Ascending aorta (tissue), 2 donors: ENCODE measurements around the gene CYP2A13. TPM values are rescaled to one million over a fixed set of nuclear protein-coding genes. Genes with fewer than 3 reads are reported as not detected.
"Not testable (repeated sequence)": the region's sequence is repeated elsewhere in the genome, so short reads cannot be mapped to it uniquely, and the experiment has no call there.

Experiments used
- DNase-seq, 2 donors: peaks; one replicate each; pipeline ENCODE4 v3.0.0-alpha.2; 2019; ENCODE audit warnings: low spot score in 2 of 2
- H3K27ac ChIP-seq, 2 donors: fragments of 200-600 bp; sonication (generic); one replicate each; pipeline ENCODE4 v1.5.1; 2016 to 2017; ENCODE audit warnings: mild to moderate bottlenecking in 1 of 2
- H3K27me3 ChIP-seq: fragments of 200-600 bp; sonication (generic); one replicate; pipeline ENCODE4 v1.5.1; 2017
- H3K36me3 ChIP-seq, 2 donors: fragments of 200-600 bp; sonication (generic); one replicate each; pipeline ENCODE4 v1.5.1; 2016
- H3K4me1 ChIP-seq, 2 donors: fragments of 200-600 bp; sonication (generic); one replicate each; pipeline ENCODE4 v1.5.1; 2016 to 2017; ENCODE audit warnings: mild to moderate bottlenecking in 1 of 2
- H3K4me3 ChIP-seq, 2 donors: fragments of 200-600 bp; sonication (generic); one replicate each; pipeline ENCODE4 v1.5.1; 2016 to 2017; ENCODE audit warnings: mild to moderate bottlenecking in 1 of 2
- H3K9me3 ChIP-seq, 2 donors: fragments of 200-600 bp; sonication (generic); one replicate each; pipeline ENCODE4 v1.5.1; 2016
- intact Hi-C: fragments of 100-400 bp; cut with DNase I; formaldehyde crosslinking; loops from one replicate; pipeline ENCODE4 v1.15.1; 2023
- total RNA-seq: library from RNA; depleted of rRNA; stranded (reverse); fragments of >200 nt; gene quantifications from one replicate; pipeline ENCODE4 v1.1.0, GENCODE V29; 2016
- TF ChIP-seq, protein P1 (sequence below), 3 experiments: fragments of 200-600 bp in 2 of 3; fragments of 450-650 bp in 1 of 3; sonication (generic) in 2 of 3; IDR thresholded peaks; one replicate each; pipeline ENCODE4 v1.5.1; 2016 to 2019; ENCODE audit warnings: antibody characterized with exemption in 3 of 3, mild to moderate bottlenecking in 1 of 3, moderate library complexity in 1 of 3

Gene CYP2A13
- total RNA-seq, 1 donor from 2014 or later = not detected

DNA sequence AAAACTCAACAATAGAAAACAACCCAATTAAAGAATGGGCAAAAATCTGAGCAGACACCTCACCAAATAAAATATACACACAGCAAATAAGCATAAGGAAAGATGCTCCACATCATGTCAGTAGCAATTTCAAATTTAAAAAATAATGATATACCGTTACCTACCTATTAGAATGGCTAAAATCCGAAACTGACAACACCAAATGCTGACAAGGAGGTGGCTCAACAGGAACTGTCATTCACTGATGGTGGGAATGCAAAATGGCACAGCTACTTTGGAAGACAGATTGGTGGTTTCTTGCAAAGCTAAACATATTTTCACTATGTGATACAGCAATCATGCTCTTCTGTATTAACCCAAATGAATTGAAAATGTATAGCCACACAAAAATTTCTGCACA is 9.1 kb downstream of the CYP2A13 start:
- H3K27me3 ChIP-seq = no peaks in the 10 kb centered on the region
- no peaks in the 10 kb centered on the region for H3K9me3 ChIP-seq
- DNase-seq = no peak
- H3K4me1 ChIP-seq = no peaks in the 10 kb centered on the region
- no peak overlapping the region for H3K4me3 ChIP-seq
- intact Hi-C loops = no loop called here
- TF ChIP-seq, protein P1, sequence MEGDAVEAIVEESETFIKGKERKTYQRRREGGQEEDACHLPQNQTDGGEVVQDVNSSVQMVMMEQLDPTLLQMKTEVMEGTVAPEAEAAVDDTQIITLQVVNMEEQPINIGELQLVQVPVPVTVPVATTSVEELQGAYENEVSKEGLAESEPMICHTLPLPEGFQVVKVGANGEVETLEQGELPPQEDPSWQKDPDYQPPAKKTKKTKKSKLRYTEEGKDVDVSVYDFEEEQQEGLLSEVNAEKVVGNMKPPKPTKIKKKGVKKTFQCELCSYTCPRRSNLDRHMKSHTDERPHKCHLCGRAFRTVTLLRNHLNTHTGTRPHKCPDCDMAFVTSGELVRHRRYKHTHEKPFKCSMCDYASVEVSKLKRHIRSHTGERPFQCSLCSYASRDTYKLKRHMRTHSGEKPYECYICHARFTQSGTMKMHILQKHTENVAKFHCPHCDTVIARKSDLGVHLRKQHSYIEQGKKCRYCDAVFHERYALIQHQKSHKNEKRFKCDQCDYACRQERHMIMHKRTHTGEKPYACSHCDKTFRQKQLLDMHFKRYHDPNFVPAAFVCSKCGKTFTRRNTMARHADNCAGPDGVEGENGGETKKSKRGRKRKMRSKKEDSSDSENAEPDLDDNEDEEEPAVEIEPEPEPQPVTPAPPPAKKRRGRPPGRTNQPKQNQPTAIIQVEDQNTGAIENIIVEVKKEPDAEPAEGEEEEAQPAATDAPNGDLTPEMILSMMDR (IDR thresholded peaks at IDR 0.05) = no peak
- H3K27ac ChIP-seq = no peak overlapping the region
- H3K36me3 ChIP-seq = no peaks in the 10 kb centered on the region

DNA sequence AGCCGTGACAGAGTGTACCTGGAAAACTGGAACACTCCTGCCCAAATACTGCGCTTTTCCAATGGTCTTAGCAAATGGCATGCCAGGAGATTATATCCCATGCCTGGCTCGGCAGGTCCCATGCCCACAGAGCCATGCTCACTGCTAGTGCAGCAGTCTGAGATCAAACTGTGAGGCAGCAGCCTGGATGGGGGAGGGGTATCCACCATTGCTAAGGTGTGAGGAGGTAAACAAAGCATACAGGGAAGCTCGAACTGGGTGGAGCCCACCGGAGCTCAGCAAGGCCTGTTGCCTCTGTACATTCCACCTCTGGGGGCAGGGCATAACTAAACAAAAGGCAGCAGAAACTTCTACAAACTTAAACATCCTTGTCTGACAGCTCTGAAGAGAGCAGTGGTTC is 10.5 kb downstream of the CYP2A13 start:
- peaks cover 0 to 4% of the 10 kb centered on the region in 2 donors for H3K9me3 ChIP-seq
- TF ChIP-seq, protein P1 (IDR thresholded peaks at IDR 0.05) = no peak
- intact Hi-C loops = no loop called here

DNA sequence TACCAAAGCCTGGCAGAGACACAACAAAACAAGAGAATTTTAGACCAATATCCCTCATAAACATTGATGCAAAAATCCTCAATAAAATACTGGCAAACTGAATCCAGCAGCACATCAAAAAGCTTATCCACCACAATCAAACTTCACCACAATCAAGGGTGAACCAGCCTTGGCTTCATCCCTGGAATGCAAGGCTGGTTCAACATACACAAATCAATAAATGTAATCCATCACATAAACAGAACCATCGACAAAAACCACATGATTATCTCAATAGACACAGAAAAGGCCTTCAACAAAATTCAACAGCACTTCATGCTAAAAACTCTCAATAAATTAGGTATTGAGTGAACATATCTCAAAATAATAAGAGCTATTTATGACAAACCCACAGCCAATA is 14.0 kb downstream of the CYP2A13 start:
- H3K4me3 ChIP-seq, DNase-seq, H3K36me3 ChIP-seq, H3K9me3 ChIP-seq, H3K27me3 ChIP-seq, H3K4me1 ChIP-seq, H3K27ac ChIP-seq, intact Hi-C loops: not testable (repeated sequence)

More for the DNA sequence above, 10.5 kb downstream of the CYP2A13 start:
- H3K27me3 ChIP-seq = no peaks in the 10 kb centered on the region
- no peaks in the 10 kb centered on the region for H3K36me3 ChIP-seq
- no peak for DNase-seq
- H3K27ac ChIP-seq = no peak overlapping the region
- no peak overlapping the region for H3K4me3 ChIP-seq
- no peaks in the 10 kb centered on the region for H3K4me1 ChIP-seq

DNA sequence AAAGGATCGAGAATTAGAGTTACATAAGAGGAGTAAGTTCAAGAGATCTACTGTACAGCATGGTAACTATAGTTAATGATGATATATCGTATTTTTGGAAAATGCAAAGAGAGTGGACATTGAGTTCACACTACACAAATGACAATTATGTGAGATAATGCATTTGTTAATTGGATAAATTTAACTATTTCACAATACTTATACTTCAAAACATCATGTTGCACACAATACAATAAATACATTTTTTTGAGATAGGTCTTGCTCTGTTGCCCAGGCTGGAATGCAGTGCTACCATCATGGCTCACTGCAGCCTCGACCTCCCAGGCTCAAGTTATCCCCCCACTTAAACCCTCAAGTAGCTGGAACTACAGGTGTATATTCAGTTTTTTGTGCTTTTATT is 17.9 kb downstream of the CYP2A13 start:
- no peak for DNase-seq

DNA sequence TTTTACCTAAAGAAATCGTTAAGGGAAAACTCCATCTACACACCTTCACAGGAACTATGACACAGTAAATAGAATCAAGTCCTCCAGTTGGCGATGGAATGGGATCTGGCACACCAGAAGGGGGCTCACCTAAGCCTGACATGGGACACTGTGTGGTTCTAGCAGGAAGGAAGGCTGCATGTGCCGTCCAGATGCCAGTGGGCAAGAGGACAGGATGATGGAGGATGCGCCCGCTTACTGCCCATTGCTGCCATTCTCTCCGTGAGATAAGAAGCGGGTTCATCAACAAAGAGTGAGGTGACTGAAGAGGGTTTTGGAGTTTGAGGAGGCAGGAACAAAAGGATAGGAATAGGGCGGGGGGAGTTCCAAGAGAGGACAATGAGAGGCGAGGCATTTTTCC is 23.0 kb downstream of the CYP2A13 start:
- no peak for DNase-seq
- Histone ChIP-seq H3K27me3 (no peaks in the 10 kb centered on the region), H3K4me1 (no peaks in the 10 kb centered on the region), H3K9me3 (no peaks in the 10 kb centered on the region), H3K4me3 (no peak overlapping the region), H3K36me3 (no peaks in the 10 kb centered on the region), H3K27ac (no peak overlapping the region)
- intact Hi-C loops = no loop called here
- TF ChIP-seq, protein P1 (IDR thresholded peaks at IDR 0.05) = no peak

More for the DNA sequence above, 17.9 kb downstream of the CYP2A13 start:
- Histone ChIP-seq H3K27ac (no peak overlapping the region), H3K4me1 (no peaks in the 10 kb centered on the region), H3K36me3 (no peaks in the 10 kb centered on the region), H3K27me3 (no peaks in the 10 kb centered on the region), H3K4me3 (no peak overlapping the region), H3K9me3 (peaks cover 0 to 4% of the 10 kb centered on the region in 2 donors)
- intact Hi-C loops = no loop called here
- TF ChIP-seq, protein P1 (IDR thresholded peaks at IDR 0.05) = no peak

DNA sequence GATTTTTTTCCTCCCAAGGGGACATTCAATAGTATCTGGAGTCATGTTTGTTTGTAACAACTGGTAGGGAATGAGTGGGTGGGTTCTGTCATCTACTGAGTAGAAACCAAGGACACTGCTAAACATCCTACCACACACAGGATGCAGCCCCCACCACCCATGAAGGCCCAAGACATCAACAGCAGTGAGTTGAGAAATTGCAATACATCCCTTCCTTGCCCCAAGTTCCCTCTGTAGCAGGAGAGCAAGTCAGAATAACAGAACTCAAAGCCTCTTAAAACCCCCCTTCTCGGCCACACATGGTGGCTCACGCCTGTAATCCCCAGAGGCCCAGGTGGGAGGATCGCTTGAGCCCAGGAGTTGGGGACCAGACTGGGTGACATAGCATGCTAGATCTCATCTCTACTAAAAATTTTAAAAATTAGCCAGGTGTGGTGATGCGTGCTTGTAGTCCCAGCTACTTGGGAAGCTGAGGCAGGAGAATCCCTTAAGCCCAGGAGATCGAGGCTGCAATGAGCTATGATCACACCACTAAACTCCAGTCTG is 23.6 kb downstream of the CYP2A13 start:
- TF ChIP-seq, protein P1 (IDR thresholded peaks at IDR 0.05) = no peak
- intact Hi-C loops = no loop called here
- Histone ChIP-seq H3K27me3 (no peaks in the 10 kb centered on the region), H3K4me3 (no peak overlapping the region), H3K4me1 (no peaks in the 10 kb centered on the region), H3K27ac (no peak overlapping the region), H3K36me3 (no peaks in the 10 kb centered on the region), H3K9me3 (no peaks in the 10 kb centered on the region)
- no peak for DNase-seq
